GM23338 (cell line): ENCODE data around the gene LSM3. TPM values are rescaled to one million over a fixed set of nuclear protein-coding genes. Genes with fewer than 3 reads are reported as not detected.

Experiments used
- ATAC-seq: fragments of 200-7000 bp; cut with Tn5 transposase; 3 replicates; pipeline ENCODE4 v1.9.1; 2020
- DNase-seq: peaks from one replicate; pipeline ENCODE4 v3.0.0-alpha.2; 2015; ENCODE audit warnings: low spot score
- H2AFZ ChIP-seq: fragments of 200-600 bp; sonication (generic); 2 replicates; pipeline ENCODE4 v1.8.0; 2016; ENCODE audit warnings: antibody characterized with exemption, mild to moderate bottlenecking, moderate library complexity
- H3F3A ChIP-seq: fragments of 200-600 bp; sonication (generic); replicated peaks from 2 replicates; pipeline ENCODE4 v1.8.0; 2017; ENCODE audit warnings: antibody characterized with exemption, mixed run types, low read depth
- H3K27ac ChIP-seq: fragments of 200-600 bp; sonication (generic); 2 replicates; pipeline ENCODE4 v1.6.1; 2016; ENCODE audit warnings: low read depth
- H3K27me3 ChIP-seq: fragments of 200-600 bp; sonication (generic); 2 replicates; pipeline ENCODE4 v1.8.0; 2016; ENCODE audit warnings: mild to moderate bottlenecking, mixed run types, moderate library complexity; ENCODE audit not compliant: insufficient read depth
- H3K36me3 ChIP-seq: fragments of 200-600 bp; sonication (generic); 2 replicates; pipeline ENCODE4 v1.8.0; 2016; ENCODE audit warnings: mild to moderate bottlenecking; ENCODE audit not compliant: insufficient read depth
- H3K4me1 ChIP-seq: fragments of 200-600 bp; sonication (generic); 2 replicates; pipeline ENCODE4 v1.8.0; 2016; ENCODE audit warnings: mild to moderate bottlenecking, moderate library complexity; ENCODE audit not compliant: insufficient read depth
- H3K4me2 ChIP-seq: fragments of 200-600 bp; sonication (generic); 2 replicates; pipeline ENCODE4 v1.7.1; 2017; ENCODE audit warnings: mixed run types
- H3K4me3 ChIP-seq: fragments of 200-600 bp; sonication (generic); 2 replicates; pipeline ENCODE4 v1.6.1; 2016; ENCODE audit warnings: mixed run types
- H3K79me2 ChIP-seq: fragments of 200-600 bp; sonication (generic); replicated peaks from 2 replicates; pipeline ENCODE4 v1.8.0; 2017; ENCODE audit warnings: mild to moderate bottlenecking; ENCODE audit not compliant: insufficient read depth
- H3K9me2 ChIP-seq: fragments of 200-600 bp; sonication (generic); 2 replicates; pipeline ENCODE4 v1.8.0; 2017; ENCODE audit not compliant: insufficient read depth
- H4K20me1 ChIP-seq: fragments of 200-600 bp; sonication (generic); replicated peaks from 2 replicates; pipeline ENCODE4 v1.8.0; 2017; ENCODE audit warnings: mild to moderate bottlenecking; ENCODE audit not compliant: insufficient read depth
- H3K27ac Mint-ChIP-seq: 2 replicates; pipeline ENCODE4 v1.8.0; 2020; ENCODE audit warnings: inconsistent platforms, mild to moderate bottlenecking, moderate library complexity, mixed read lengths
- H3K27me3 Mint-ChIP-seq: 3 replicates; pipeline ENCODE4 v1.8.0; 2022; ENCODE audit warnings: low read depth, mild to moderate bottlenecking, moderate library complexity, mixed read lengths, inconsistent platforms; ENCODE audit not compliant: insufficient read depth, poor library complexity
- H3K36me3 Mint-ChIP-seq: 3 replicates; pipeline ENCODE4 v1.8.0; 2021; ENCODE audit warnings: low read depth, mild to moderate bottlenecking, inconsistent platforms, moderate library complexity, mixed read lengths
- H3K4me1 Mint-ChIP-seq: 3 replicates; pipeline ENCODE4 v1.8.0; 2020; ENCODE audit warnings: mild to moderate bottlenecking, inconsistent platforms, mixed read lengths
- H3K4me3 Mint-ChIP-seq: 3 replicates; pipeline ENCODE4 v1.8.0; 2021; ENCODE audit warnings: moderate library complexity, mild to moderate bottlenecking, inconsistent platforms, mixed read lengths
- H3K9me3 Mint-ChIP-seq: 3 replicates; pipeline ENCODE4 v1.8.0; 2020; ENCODE audit warnings: moderate library complexity, mild to moderate bottlenecking, inconsistent platforms, mixed read lengths
- CREB1 ChIP-seq: fragments of 250-450 bp; sonication (Bioruptor Pico); IDR thresholded peaks from 2 replicates; pipeline ENCODE4 v1.5.0; 2020; ENCODE audit warnings: low read depth, mild to moderate bottlenecking, moderate library complexity
- CTCF ChIP-seq, 2 experiments: fragments of 200-600 bp in 1 of 2; sonication (generic) in 1 of 2; conservative IDR thresholded peaks; 2 replicates each; pipeline versions ENCODE4 v1.5.1 to v1.6.1; 2016 to 2017; ENCODE audit warnings: antibody characterized with exemption in 2 of 2, low read depth in 2 of 2, mild to moderate bottlenecking in 2 of 2, moderate library complexity in 1 of 2
- ETS1 ChIP-seq: IDR thresholded peaks from 2 replicates; pipeline ENCODE4 v1.6.1; 2016; ENCODE audit warnings: antibody characterized with exemption
- EZH2 ChIP-seq: fragments of 200-600 bp; sonication (generic); IDR thresholded peaks from one replicate; pipeline ENCODE4 v1.8.0; 2017; ENCODE audit warnings: antibody characterized with exemption, mild to moderate bottlenecking, low read depth; ENCODE audit not compliant: unreplicated experiment
- EZH2phosphoT487 ChIP-seq: fragments of 200-600 bp; sonication (generic); IDR thresholded peaks from one replicate; pipeline ENCODE4 v1.8.1; 2018; ENCODE audit warnings: antibody characterized with exemption; ENCODE audit not compliant: unreplicated experiment
- JUNB ChIP-seq: IDR thresholded peaks from one replicate; pipeline ENCODE4 v1.6.1; 2016; ENCODE audit warnings: antibody characterized with exemption; ENCODE audit not compliant: unreplicated experiment
- NANOG ChIP-seq: IDR thresholded peaks from 2 replicates; pipeline ENCODE4 v1.6.1; 2016; ENCODE audit warnings: antibody characterized with exemption, borderline replicate concordance
- POLR2AphosphoS5 ChIP-seq: IDR thresholded peaks from 2 replicates; pipeline ENCODE4 v1.6.1; 2016; ENCODE audit warnings: antibody characterized with exemption, low read depth
- REST ChIP-seq: IDR thresholded peaks from one replicate; pipeline ENCODE4 v1.6.1; 2018; ENCODE audit warnings: antibody characterized with exemption; ENCODE audit not compliant: unreplicated experiment
- STAT1 ChIP-seq: IDR thresholded peaks from one replicate; pipeline ENCODE4 v1.6.1; 2016; ENCODE audit warnings: antibody characterized with exemption; ENCODE audit not compliant: unreplicated experiment
- ZNF114 ChIP-seq: fragments of 250-450 bp; sonication (Bioruptor Pico); IDR thresholded peaks from 2 replicates; pipeline ENCODE4 v1.5.0; 2020; ENCODE audit warnings: mild to moderate bottlenecking, moderate library complexity
- ZNF331 ChIP-seq: fragments of 250-450 bp; sonication (Bioruptor Pico); IDR thresholded peaks from 2 replicates; pipeline ENCODE4 v1.5.0; 2020; ENCODE audit warnings: low read depth, mild to moderate bottlenecking, moderate library complexity
- ZNF462 ChIP-seq: fragments of 250-450 bp; sonication (Bioruptor Pico); IDR thresholded peaks from 2 replicates; pipeline ENCODE4 v1.5.0; 2020; ENCODE audit warnings: mild to moderate bottlenecking, moderate library complexity
- polyA plus RNA-seq: library from polyadenylated mRNA; unstranded; fragments of >200 nt; fragmentation: Nextera tagmentation; extraction: Ambion mirVana; gene quantifications from 2 replicates; pipeline ENCODE4 v1.2.1, GENCODE V29; 2016
- total RNA-seq: library from RNA; depleted of rRNA; stranded (reverse); fragments of >200 nt; shearing (Covaris generic); gene quantifications from 2 replicates; pipeline ENCODE4 v1.2.3, GENCODE V29; 2014

The LSM3 gene
- total and polyA plus RNA-seq, 2 experiments from 2014 or later, result 20.1 to 71.5 TPM

GRCh38 chr3:14154895-14155440, 23.6 kb upstream of the LSM3 start:
- H3K4me3 ChIP-seq, result no peak overlapping the region
- Mint-ChIP-seq H3K4me1 (no peaks in the 10 kb centered on the region), H3K9me3 (no peaks in the 10 kb centered on the region), H3K4me3 (no peak overlapping the region), H3K36me3 (peaks cover 59% of the 10 kb centered on the region), H3K27ac (no peak overlapping the region), H3K27me3 (peaks cover 9% of the 10 kb centered on the region)
- DNase-seq, result no peak
- no peak overlapping the region for H3K4me2 ChIP-seq
- no peak for ATAC-seq
- H4K20me1 ChIP-seq, result peaks cover 5% of the 10 kb centered on the region; the same call in 1 of the 2 replicates
- H3K4me1 ChIP-seq, result no peaks in the 10 kb centered on the region
- H3K79me2 ChIP-seq, result no peaks in the 10 kb centered on the region
- H3K27me3 ChIP-seq, result no peaks in the 10 kb centered on the region
- no peak overlapping the region for H2AFZ ChIP-seq
- H3K36me3 ChIP-seq, result peaks cover 15% of the 10 kb centered on the region
- H3F3A ChIP-seq, result no peaks in the 10 kb centered on the region
- no peaks in the 10 kb centered on the region for H3K9me2 ChIP-seq
- H3K27ac ChIP-seq, result no peak overlapping the region
- TF ChIP-seq CREB1 (CRISPR knock-in tag), result no peak
- TF ChIP-seq POLR2AphosphoS5, result no peak
- TF ChIP-seq ZNF114 (CRISPR knock-in tag), result no peak
- no peak for TF ChIP-seq EZH2phosphoT487
- TF ChIP-seq JUNB, result no peak
- no peak for TF ChIP-seq ZNF462 (CRISPR knock-in tag)
- TF ChIP-seq ETS1, result no peak
- no peak for TF ChIP-seq EZH2
- no peak for TF ChIP-seq NANOG
- no peak for TF ChIP-seq CTCF (conservative IDR thresholded peaks at IDR 0.05; ENCODE audit: low read depth in 2 of 2)
- TF ChIP-seq STAT1, result no peak
- TF ChIP-seq REST, result no peak
- TF ChIP-seq ZNF331 (CRISPR knock-in tag), result no peak
